ENCODE results near the gene NKAIN4.
"Not testable (repeated sequence)": the region's sequence is repeated elsewhere in the genome, so short reads cannot be mapped to it uniquely, and the experiment has no call there.

The NKAIN4 gene

GRCh38 chr20:63235399-63235983, 18.8 kb downstream of the NKAIN4 start, which contains the start of gene BIRC7:
TSS of gene BIRC7 (plus strand) at chr20:63235905. CDS start at chr20:63236097, 192 bp downstream.
- peak; percentile 14 for DNase-seq (ENCODE audit: low read depth)

GRCh38 chr20:63234693-63235398, 19.4 kb downstream of the NKAIN4 start:
- DNase-seq (ENCODE audit: low read depth): no peak

GRCh38 chr20:63233924-63234323, 20.3 kb downstream of the NKAIN4 start:
- DNase-seq (ENCODE audit: low read depth): no peak

GRCh38 chr20:63233061-63233344, 21.3 kb downstream of the NKAIN4 start:
- DNase-seq (ENCODE audit: low read depth): no peak

- peak; percentile 92 for DNase-seq (ENCODE audit: low read depth)
Observed at GRCh38 chr20:63232235-63233060, 21.8 kb downstream of the NKAIN4 start.

- DNase-seq (ENCODE audit: low read depth): peak; percentile 64
Observed at GRCh38 chr20:63230800-63231268, 23.4 kb downstream of the NKAIN4 start.

- DNase-seq (ENCODE audit: low read depth): no peak
Observed at GRCh38 chr20:63228806-63229205, 25.5 kb downstream of the NKAIN4 start.

- no peak for DNase-seq (ENCODE audit: low read depth)
Observed at GRCh38 chr20:63227260-63227659, 27.0 kb downstream of the NKAIN4 start.

- no peak for DNase-seq (ENCODE audit: low read depth)
Observed at GRCh38 chr20:63226042-63226943, 28.0 kb downstream of the NKAIN4 start.

- no peak for DNase-seq (ENCODE audit: low read depth)
Observed at GRCh38 chr20:63225082-63225454, 29.2 kb downstream of the NKAIN4 start.

GRCh38 chr20:63224412-63225081, 29.7 kb downstream of the NKAIN4 start:
- peak; percentile 60 for DNase-seq (ENCODE audit: low read depth)

- no peak for DNase-seq (ENCODE audit: low read depth)
Observed at GRCh38 chr20:63223826-63224207, 30.4 kb downstream of the NKAIN4 start.

GRCh38 chr20:63223121-63223825, 31.0 kb downstream of the NKAIN4 start:
- peak; percentile 21 for DNase-seq (ENCODE audit: low read depth)

- no peak for DNase-seq (ENCODE audit: low read depth)
Observed at GRCh38 chr20:63222541-63222940, 31.7 kb downstream of the NKAIN4 start.

- not testable (repeated sequence) for DNase-seq (ENCODE audit: low read depth)
Observed at GRCh38 chr20:63221400-63222053, 32.7 kb downstream of the NKAIN4 start.

- DNase-seq (ENCODE audit: low read depth): no peak
Observed at GRCh38 chr20:63220696-63221399, 33.4 kb downstream of the NKAIN4 start.

- DNase-seq (ENCODE audit: low read depth): no peak
Observed at GRCh38 chr20:63219866-63220521, 34.3 kb downstream of the NKAIN4 start.

GRCh38 chr20:63219447-63219821, 34.8 kb downstream of the NKAIN4 start:
- DNase-seq (ENCODE audit: low read depth): no peak

Data from amniotic epithelial cell (primary cell).